ENCODE measurements around the gene CMSS1.

CMSS1 gene

DNA sequence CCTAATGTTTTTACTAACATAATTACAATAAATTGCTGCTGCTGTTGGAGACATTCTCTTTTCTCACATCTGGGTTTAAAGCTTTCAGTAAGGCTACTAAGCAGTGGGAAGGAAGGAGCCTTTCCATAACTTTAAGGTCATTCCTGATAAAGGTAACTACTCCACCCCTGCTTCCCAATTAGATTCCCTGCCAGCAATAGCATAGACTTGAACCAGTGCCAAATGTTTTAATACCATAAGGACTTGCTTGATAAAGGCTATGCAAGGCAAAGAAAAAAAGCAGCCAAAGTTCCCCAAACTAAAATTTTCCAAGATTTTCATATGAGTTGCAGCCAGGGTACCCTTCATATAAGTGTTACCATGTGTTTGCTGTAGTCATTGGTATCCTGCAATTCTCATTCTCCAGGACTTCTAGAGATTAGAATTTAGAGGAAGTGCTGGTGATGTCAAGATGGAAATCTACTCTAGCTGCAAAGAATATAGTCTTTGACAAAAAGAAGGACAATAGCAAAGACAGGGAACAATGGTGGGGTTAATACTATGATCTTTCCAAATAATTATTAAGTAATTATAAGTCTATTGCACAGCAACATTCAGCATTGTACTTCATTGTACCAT, 190.5 kb downstream of the CMSS1 start:
- no peak for DNase-seq (ENCODE audit: extremely low read depth, low read depth)
- TF ChIP-seq CTCF (IDR thresholded peaks at IDR 0.05; ENCODE audit: low read depth, low read length) = no peak

DNA sequence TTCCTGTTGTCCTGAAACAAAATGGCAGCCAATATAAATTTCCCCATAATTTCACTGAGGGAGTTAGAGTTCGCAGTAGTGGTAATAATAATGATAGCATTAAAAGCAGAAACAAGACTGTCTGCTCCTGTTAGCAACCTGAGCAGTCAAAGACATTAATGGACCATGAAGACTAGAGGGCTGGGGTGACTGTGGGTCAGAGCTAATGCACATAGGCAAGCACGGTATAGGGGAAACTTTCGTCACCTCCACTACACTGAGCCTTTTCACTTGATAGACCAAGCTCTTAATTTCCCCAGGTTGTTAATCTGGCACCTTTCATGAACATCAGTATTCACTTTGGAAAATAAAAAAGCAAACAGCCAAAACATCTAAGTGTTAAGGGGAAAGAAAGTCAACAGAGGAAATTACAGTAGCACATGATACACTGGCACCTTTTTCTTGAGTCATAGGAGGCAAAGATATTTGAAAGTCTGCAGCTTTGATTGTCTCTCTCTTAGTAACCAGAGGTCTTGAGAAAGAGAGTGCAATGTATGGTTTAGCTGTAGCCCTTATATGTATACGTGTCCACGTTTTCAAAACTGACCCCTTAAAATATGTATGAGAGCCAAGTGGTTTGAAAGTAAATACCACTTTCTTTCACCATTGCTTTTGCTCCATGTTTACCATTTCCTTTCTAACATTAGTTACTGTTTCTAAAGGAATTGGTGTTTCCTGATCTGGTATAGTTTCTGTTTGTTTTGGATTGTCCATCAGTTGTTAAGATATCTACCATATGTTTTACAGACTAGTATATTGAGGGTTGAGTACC, 191.8 kb downstream of the CMSS1 start:
- DNase-seq (ENCODE audit: extremely low read depth, low read depth) = no peak
- no peak for TF ChIP-seq CTCF (IDR thresholded peaks at IDR 0.05; ENCODE audit: low read depth, low read length)

DNA sequence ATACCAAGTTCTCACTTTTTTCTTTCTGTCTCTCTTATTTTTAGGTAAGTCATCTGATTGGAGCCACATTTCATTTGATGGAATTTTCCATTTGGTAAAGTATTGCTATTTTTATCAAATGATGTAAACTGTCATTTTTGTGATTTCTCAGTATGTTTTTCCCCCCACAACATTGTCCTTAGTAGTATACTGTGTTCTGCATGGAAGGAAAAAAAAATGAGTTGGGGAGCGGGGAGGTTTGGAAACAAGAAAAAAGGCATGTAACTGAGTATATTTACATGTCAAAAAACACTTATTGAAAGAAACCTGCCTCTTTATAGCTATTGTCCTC, 192.4 kb downstream of the CMSS1 start:
- DNase-seq (ENCODE audit: extremely low read depth, low read depth) = no peak
- TF ChIP-seq CTCF (IDR thresholded peaks at IDR 0.05; ENCODE audit: low read depth, low read length) = no peak

- no peak for DNase-seq (ENCODE audit: extremely low read depth, low read depth)
- TF ChIP-seq CTCF (IDR thresholded peaks at IDR 0.05; ENCODE audit: low read depth, low read length) = no peak
These were observed 201.1 kb downstream of the CMSS1 start for GRCh38 chr3:100018806-100019205.

DNA sequence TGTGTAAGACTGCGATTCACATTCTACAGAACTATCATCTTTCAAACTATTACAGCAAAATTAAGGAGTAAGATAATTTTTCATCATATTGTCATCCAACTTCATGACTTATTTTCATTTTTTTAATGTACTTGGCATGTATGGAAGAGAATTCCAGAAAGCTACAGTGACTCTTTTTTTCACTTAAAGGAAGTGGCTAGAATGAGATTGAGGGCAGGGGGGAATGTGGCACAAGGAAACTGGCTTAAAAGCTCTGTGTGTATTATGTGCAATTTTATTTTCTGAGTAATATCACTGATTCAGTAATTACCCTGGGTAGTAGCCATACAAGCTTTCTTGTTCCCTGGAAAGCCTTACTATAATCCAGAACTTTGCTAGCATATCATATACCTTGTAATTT, 202.1 kb downstream of the CMSS1 start:
- DNase-seq (ENCODE audit: extremely low read depth, low read depth) = no peak
- no peak for TF ChIP-seq CTCF (IDR thresholded peaks at IDR 0.05; ENCODE audit: low read depth, low read length)

- TF ChIP-seq CTCF (IDR thresholded peaks at IDR 0.05; ENCODE audit: low read depth, low read length) = no peak
These were observed 203.4 kb downstream of the CMSS1 start for GRCh38 chr3:100020876-100021644.

GRCh38 chr3:100022506-100022905, 204.8 kb downstream of the CMSS1 start:
- no peak for DNase-seq (ENCODE audit: extremely low read depth, low read depth)
- TF ChIP-seq CTCF (IDR thresholded peaks at IDR 0.05; ENCODE audit: low read depth, low read length) = no peak

More at GRCh38 chr3:100020876-100021644, 203.4 kb downstream of the CMSS1 start:
- no peak for DNase-seq (ENCODE audit: extremely low read depth, low read depth)

Data from AG09319 (cell line).